SKM-1 treated with dmso at 0.1 percent for 144 hours (cell line): ENCODE results near the gene ADGRL3.

Experiments
- DNase-seq: peaks from one replicate; lab custom pipeline; 2025; ENCODE audit not compliant: unreplicated experiment; lab: John Stamatoyannopoulos, UW

ADGRL3 gene

DNA sequence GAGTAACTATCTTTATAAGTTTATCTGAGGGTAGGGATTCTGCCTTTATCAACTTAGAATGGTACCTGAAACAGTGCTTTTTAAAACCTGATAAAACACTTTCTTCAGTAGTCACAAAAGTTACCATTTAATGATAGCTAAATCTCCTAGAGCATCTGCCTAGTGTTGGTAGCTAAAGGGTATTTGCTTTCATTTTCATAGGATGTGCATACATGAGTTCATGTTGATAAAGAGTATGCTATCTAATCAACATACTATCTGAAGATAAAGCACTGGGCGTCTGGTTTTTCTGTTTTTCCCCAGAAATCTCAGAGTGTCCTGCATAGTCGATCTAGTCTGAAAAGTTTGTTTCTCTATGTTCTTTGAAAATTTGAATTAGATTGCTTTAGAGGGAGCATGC, 75.1 kb downstream of the ADGRL3 start:
- DNase-seq: no peak

DNA sequence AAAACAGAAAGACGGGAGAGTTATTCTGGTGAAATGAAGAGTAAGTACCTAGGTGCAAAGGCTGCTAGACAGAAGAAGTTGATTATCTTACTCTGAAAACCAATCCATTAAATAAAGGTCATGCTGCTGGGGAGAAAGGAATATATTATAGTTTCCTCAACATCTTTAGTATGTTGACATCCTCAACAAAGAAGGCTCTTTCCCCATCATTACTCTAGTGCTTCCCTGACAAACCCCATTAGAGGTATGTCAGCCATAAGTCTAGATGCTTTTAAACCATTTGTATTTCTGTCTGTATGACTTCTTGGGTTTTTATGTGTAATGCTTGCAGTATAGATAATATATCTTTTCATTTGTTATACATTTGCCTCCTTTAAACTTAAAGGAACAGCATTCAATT, 75.9 kb downstream of the ADGRL3 start:
- no peak for DNase-seq

DNA sequence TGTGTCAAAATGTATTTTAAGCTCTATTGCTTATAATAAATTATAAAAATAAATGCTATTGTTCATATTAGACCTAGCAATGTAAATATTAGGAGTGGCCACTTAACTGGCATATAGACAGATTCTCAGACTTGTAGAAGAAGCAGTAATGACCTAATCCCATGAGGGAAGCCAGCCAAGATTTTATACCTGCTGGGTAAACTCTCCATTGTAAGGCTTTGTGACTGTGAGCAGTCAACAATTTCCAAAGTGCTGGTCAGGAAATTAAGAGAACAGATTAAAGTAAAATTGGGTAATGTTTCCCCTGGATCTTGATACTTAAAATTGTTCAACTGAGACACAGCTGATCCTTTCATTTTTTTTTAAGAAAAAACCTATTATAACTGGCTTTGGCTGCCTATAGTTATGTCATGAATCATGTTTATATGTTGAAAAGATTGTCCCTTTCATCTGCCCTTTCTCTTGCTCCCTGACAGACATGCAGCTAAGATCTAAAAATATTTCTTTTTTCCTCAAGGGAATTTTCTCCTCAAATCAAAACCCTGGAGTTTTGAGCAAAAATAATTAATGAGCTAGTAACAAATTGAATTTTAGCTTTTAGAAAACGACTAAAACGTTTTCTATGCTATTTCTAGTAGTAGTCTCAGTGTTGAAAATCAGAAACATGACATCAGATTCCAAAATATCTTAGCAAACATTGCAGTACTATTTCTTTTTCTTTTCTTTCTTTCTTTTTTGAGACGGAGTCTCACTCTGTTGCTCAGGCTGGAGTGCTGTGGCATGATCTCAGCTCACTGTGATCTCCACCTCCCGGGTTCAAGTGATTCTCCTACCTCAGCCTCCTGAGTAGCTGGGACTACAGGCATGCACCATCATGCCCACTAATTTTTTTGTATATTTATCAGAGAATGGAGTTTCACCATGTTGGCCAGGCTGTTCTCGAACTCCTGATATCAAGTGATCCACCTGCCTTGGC, 77.9 kb downstream of the ADGRL3 start:
- DNase-seq: no peak

DNA sequence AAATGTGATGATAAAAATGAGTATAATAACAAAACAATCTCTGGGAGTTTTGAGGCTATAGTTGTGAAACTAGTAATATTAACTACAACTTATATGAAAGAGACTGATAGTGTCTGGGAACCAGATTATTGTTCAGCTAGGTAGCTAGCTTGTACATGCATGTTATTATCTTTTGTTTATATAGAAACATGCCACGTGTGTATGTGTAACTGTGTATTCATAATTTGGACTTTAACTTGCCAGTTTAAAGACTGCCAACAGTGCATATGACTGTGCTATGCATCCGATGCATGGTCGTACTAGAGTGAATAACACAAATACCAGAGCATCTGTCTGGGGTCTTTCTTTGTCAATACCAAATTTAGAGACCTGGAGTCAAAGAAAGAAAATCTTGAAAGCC, 92.2 kb downstream of the ADGRL3 start:
- no peak for DNase-seq

DNA sequence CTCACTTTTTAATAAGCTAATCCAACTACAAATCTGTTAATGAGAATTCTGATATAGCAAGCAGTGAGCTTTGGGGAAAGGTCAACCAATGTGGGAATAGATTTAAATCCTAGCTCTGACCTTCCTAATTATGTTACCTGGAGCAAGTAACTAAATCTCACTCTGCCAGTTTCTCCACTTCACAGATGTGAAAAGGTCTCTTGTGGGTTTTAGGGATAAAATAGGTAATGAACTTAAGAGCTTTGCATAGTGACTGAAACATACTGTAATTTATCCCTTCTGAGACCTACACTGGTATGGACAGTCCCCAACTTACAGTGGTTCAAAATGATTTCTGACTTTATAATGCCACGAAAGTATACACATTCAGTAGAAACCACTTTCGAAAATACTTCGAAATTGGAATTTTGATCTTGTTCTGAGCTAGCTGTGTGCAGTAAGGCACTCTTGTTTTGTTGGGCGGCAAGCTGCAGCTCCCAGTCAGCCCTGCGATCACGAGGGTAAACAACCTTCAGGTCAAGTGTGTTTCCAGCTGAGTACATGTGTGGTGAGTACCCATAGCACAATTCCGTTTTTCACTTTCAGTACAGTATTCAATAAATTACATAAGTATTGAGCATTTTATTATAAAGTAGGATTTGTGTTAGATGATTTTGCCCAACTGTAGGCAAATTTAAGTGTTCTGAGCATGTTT, 93.7 kb downstream of the ADGRL3 start:
- no peak for DNase-seq

DNA sequence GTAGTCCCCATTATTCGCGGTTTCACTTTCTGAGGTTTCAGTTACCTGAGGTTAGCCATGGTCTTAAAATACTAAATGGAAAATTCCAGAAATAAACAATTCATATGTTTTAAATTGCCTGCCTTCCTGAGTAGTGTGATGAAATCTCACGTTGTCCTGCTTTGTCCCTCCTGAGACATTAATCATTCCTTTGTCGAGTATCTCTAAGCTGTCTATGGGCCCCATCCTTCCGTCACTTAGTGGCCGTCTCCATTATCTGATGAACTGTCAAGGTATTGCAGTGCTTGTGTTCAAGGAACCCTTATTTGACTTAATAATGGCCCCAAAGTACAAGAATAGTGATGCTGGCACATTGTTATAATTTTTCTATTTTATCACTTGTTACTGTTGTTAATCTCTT, 94.8 kb downstream of the ADGRL3 start:
- DNase-seq: no peak

DNA sequence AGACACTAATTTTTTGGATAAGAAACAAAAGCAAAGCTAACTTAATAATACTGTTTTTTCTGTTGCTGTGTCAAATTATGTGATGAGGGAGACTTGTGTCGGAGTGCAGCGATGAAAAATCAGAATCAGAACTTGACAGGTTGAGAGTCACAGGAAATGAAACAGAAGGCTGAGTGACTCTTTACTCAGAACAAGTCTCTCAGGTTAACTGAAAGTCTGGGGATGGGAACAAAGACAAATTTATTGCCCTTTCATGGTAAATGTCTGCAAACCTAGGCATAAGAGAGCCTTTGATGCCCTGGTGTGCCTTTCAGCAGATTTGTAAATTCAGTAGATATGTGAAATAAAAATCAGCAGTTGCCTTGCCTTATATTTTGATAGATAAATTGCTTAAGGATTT, 96.0 kb downstream of the ADGRL3 start:
- DNase-seq: no peak

DNA sequence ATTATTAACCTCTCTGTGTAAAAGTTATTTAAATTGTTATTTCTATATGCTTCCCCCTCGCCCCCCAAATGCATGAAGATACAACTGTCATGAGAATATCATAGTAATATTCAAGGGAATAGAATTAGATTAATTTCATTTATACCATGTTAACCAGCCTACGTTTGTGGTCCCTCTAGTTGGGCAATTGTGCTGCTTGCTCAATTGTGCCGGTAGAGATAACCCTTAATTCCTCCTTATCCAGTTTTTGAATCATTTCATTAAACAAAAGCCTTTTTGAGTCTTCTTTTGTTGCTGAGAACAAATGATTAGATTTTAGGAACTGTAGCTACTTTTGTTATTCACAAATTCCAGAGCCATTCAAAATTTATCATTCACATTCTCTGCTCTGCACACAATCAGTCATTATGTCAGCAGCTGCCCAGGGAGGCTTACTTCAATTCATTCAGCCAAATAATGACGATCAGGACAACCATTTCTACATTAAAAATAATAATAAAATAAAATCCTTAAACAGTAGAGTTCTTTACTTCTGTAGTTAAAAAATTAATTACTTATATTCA, 98.1 kb downstream of the ADGRL3 start:
- DNase-seq: no peak

DNA sequence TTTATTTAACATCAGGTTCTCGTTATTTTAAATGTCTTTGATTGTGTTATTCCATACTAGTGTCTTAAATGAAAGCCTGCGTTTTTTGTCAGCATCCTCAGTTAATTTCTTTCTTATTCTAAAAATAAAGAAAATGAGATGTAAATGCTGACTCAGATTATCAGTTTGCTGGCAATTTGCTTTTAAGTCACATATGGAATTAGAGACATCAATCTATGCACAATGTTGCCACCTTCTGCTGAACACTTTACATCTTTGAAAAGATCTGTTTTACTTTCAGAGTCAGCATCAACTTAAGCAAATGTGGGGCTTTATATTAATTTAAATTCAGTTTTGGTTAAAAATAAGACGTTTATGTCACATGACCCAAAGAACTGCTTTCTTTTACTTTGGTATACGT, 99.2 kb downstream of the ADGRL3 start:
- no peak for DNase-seq

DNA sequence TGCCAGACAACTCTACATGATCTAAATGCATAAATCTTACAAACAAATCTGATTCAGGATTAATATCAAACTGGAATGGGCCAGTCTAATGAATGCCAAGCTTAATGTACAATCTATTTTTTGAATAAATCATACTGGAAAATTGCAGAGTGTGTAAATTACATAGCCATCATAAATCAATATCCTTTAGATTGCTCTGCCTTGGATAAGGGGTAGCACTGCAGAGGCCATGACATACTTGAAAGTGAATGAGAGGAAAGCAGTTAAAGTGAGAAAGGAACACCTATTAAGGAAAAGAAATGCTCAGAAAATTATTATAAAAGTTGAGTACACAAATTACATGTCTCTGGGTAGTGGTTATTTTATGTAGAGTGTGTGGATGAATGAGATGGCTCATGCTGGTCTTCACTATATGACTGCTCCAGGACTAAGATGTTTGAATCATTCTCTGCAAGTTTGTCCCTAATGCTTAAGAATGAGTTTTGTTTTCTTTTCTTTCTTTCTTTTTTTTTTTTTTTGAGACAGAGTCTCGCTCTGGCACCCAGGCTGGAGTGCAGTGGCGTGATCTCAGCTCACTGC, 100.2 kb downstream of the ADGRL3 start:
- DNase-seq: no peak

DNA sequence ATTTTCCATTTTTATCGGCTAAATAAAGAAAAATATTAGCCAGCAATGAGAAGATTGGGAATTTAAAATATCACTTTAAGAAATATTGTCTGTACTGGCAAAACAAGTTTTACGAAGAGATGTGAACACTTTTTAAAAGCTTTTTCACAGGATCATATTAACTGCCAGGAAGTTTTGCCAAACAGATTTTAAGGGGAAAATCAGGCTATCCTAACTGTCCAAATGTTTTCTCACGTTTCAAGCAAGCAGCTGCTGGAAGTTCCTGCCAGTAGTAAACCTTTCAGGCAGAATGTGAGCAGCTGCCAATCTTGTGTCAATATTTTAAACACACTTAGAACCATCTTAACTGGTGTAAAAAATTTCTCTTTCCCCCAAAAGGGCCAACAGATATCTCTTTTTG, 101.1 kb downstream of the ADGRL3 start:
- DNase-seq: no peak

DNA sequence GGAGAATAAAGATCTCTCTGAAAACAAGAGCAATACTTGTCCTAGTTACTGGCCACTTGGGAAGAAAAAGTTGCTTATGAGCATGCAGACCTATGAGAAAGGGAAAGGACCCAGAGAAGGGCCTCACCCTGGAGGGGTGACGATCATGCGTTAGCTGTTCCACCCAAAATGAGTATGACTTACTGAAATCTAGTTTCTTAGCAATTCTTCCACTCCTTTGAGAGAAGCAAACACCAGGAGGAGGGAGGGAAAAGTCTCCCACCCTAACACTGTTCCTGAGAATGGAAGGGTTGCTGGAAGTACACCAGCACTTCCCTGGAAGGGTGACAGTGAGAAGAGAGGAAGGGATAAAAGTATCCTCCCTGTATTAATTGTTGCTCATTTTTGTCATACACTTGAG, 107.9 kb downstream of the ADGRL3 start:
- no peak for DNase-seq

DNA sequence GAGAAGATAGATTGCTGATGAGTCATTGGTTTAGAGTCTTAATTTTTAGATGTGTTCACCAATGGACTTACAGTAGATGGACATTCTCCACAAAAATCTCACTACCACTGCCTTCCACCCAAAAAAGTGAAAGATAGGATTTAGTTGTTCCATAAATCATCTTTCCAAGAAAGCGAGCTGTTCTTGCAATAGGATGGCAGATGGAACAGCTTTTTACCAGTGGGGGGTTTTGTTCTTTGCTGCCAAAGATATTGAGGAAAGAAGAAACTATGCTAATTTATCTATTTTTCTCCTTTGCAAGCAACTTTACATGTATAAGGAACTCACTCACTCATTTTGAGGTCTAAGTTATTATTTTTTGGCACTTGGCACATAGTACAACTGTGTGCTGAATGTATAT, 109.5 kb downstream of the ADGRL3 start:
- no peak for DNase-seq

DNA sequence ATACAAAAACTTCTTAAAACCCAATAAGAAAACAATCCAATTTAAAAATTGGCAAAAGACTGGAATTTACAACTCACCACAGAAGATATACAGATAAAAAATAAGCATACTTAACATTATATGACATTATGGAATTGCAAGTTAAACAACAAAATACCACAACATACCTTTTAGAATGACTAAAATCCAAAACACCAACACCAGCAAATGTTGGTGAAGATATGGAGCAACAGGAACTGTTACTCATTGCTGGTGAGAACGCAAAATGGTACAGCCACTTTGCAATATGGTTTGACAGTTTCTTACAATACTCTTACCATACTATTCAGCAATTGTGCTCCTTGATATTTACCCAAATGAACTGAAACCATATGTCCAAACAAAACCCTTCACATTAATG, 112.4 kb downstream of the ADGRL3 start:
- DNase-seq: no peak

DNA sequence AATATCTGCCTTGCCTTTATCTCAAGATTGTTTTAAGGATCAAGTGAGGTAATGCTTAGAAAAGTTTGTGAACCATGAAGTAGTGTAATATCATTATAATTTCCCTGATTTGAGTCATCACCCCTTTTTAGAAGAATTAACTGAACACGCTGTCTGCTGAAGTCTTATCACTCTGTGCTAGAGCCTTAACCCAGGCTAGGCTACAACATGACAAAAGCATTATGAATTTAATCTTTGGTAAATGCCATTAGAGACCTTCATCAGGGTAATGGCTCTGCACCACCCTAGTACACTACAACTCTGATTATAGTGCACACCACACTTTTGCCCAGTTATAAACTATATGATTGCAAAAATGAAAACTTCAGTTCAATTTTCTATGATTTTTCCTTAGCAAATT, 118.3 kb downstream of the ADGRL3 start:
- DNase-seq: no peak

DNA sequence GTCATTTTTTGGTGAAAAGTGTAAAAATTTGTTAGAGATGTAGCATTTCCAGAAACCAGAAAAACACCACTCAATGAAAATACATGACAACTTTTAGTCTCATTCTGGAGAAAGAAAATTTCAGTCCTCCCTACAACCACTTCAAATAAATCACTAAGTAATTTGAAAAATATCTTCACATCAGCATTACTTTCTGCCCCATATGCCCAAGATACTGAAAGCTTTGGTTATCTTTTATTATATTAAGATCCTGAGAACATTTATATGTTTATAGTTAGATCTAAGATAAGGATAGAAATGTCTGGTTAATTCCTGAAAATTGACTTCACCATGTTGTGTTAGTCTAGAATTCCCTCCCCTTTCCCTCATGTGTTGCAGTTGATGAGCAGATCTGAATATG, 119.0 kb downstream of the ADGRL3 start:
- DNase-seq: no peak

DNA sequence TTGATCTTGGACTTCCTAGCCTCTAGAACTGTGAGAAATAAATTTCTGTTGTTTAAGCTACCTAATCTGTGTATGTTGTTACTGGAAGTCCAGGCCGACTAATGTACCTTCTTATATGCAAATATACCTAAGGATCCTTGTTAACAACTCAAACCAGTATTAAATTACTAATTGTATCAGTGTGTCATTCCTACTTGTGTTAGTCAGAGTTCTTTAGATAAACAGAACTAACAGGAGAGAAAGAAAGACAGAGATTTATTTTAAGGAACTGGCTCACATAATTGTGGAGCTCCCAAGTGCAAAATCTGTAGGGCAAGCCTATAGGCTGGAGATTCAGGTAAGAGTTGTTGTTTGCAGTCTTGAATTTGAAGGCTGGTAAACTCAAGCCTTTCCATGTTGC, 120.0 kb downstream of the ADGRL3 start:
- no peak for DNase-seq

DNA sequence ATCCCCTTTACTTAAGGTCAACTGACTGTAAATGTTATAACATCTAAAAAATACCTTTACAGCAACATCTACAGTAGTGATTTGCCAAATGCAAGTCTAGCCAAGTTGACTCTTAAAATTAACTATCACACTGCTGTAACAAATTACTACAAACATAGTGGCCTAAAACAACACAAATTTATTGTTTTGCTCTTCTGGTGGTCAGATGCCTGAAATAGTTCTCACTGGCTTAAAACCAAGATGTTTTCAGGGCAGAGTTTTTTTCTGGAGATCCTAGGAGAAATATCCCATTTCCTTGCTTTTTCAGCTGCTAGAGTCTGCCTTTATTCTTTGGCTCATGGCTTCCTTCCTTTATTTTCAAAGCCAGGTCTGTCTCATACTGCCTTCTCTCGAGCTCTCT, 120.5 kb downstream of the ADGRL3 start:
- DNase-seq: no peak

DNA sequence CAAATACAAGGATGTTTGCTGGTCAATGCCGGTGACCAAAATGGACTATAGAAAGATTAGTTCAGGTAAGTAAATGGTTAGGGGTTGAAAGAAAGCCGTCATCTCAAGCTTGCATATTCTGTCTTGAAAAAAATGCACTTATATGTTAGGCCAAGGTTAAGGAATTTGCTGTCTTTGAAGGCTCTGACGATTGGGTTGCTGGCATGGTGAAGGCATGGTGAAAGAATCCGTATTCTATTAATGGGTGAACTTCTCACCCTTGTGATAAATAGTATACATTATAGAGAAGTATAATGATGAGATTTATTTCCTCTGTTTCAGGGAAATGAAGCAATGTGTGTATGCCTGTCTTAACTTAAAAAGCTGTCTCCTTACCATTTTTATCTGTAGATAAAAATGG, 132.6 kb downstream of the ADGRL3 start:
- DNase-seq: no peak

DNA sequence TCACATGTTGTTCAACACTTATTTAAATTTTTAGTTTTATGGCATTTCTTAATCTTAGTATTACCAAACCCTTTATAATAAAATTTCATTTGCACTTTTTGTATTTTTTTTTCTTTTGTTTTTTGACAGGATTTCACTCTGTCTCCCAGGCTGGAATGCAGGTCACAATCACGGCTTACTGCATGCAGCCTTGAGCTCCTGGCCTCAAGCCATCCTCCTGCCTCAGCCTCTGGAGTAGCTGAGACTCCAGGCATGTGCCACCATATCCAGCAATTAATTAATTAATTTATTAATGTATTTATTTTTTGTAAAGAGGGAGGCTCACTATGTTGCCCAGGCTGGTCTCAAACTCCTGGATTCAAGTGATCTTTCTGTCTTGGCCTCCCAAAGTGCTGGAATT, 133.4 kb downstream of the ADGRL3 start:
- DNase-seq: no peak

DNA sequence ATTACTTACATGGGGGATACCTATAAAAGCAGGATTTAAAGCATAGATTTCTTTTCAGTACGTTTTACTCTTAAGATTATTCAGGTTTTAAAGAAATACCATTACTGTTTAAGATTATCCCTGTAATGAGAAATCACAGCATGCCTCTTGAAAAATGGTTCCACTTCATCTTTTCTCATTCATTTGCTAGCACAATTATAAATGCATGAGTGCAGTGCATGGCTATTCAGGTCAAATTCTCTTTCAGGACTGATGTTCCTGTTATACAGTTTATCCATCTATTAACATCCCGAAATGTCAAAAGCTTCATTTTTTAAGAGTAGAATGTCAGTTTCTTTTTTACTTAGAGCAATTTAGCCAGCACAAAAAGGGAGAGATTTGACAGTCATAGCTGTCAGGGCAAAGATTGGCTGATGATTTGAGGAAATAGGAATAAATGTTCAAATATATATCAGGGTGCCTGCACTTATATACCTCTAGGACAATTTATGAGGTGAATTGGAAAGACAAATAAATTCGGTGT, 135.2 kb downstream of the ADGRL3 start:
- no peak for DNase-seq

DNA sequence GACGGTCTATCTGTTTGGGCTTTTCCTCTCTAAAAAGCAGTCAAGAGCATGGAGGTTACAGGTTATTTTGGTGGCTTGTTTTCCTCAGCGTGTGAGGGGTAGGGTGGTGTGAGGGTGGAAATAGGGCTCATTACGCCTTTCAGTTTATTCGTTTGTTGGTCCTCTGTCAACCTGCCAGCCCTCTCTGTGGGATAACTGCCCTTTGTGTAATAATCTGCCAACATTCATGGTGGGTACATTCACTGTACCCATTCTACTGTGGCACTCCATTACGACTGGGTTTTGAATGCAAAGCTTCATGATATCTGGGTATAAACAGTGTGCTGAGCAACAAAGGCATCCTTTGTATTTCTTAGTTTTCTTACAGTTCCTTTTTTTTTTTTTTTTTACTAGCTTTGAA, 136.4 kb downstream of the ADGRL3 start:
- DNase-seq: no peak
